Keratinocyte (primary cell): ENCODE results near the gene GNA14. TPM values are rescaled to one million over a fixed set of nuclear protein-coding genes. Genes with fewer than 3 reads are reported as not detected.
"Not testable (repeated sequence)": the region's sequence is repeated elsewhere in the genome, so short reads cannot be mapped to it uniquely, and the experiment has no call there.

Source experiments
- DNase-seq: peaks from one replicate; pipeline ENCODE4 v3.0.0-alpha.2; 2011; ENCODE audit warnings: low read depth, missing footprints, low spot score
- FAIRE-seq: peaks from 2 replicates; lab custom pipeline; 2011; peaks lifted over from hg19 to GRCh38; lab: Jason Lieb, UNC
- H2AFZ ChIP-seq: 2 replicates; pipeline ENCODE4 v1.6.0; 2012; ENCODE audit warnings: low read length, control low read depth, inconsistent platforms; ENCODE audit not compliant: control insufficient read depth
- H3K27ac ChIP-seq: 2 replicates; pipeline ENCODE4 v1.5.1; 2011; ENCODE audit warnings: low read length; ENCODE audit not compliant: control insufficient read depth, insufficient read depth
- H3K27me3 ChIP-seq: 3 replicates; pipeline ENCODE4 v1.6.0; 2011; ENCODE audit warnings: low read length; ENCODE audit not compliant: control insufficient read depth, insufficient read depth; ENCODE audit errors: extremely low read depth
- H3K36me3 ChIP-seq, 2 experiments: 2 replicates in 1 of 2; 3 replicates in 1 of 2; pipeline ENCODE4 v1.5.1; 2011; ENCODE audit warnings: low read length in 2 of 2, mild to moderate bottlenecking in 1 of 2; ENCODE audit not compliant: control insufficient read depth in 2 of 2, insufficient read depth in 2 of 2; ENCODE audit errors: extremely low read depth in 1 of 2
- H3K4me1 ChIP-seq: 3 replicates; pipeline ENCODE4 v1.5.1; 2011; ENCODE audit warnings: low read length; ENCODE audit not compliant: control insufficient read depth, insufficient read depth; ENCODE audit errors: extremely low read depth
- H3K4me2 ChIP-seq: 3 replicates; pipeline ENCODE4 v1.6.0; 2011; ENCODE audit warnings: low read depth, low read length; ENCODE audit not compliant: control insufficient read depth, insufficient read depth; ENCODE audit errors: extremely low read depth
- H3K4me3 ChIP-seq, 3 experiments: fragments of 200-600 bp in 1 of 3; sonication (generic) in 1 of 3; 2 replicates in 2 of 3; 3 replicates in 1 of 3; pipeline ENCODE4 v1.5.1; 2011 to 2016; ENCODE audit warnings: low read length in 3 of 3, mild to moderate bottlenecking in 3 of 3, control low read depth in 2 of 3, inconsistent platforms in 1 of 3, low read depth in 1 of 3, mixed read lengths in 1 of 3, mixed run types in 1 of 3, moderate library complexity in 1 of 3; ENCODE audit not compliant: control insufficient read depth in 2 of 3, insufficient read depth in 2 of 3; ENCODE audit errors: extremely low read depth in 1 of 3
- H3K79me2 ChIP-seq: 2 replicates; pipeline ENCODE4 v1.6.0; 2012; ENCODE audit warnings: low read length; ENCODE audit not compliant: control insufficient read depth, insufficient read depth
- H3K9ac ChIP-seq: 3 replicates; pipeline ENCODE4 v1.6.0; 2011; ENCODE audit warnings: low read length; ENCODE audit not compliant: control insufficient read depth, insufficient read depth; ENCODE audit errors: extremely low read depth
- H3K9me1 ChIP-seq: 3 replicates; pipeline ENCODE4 v1.6.0; 2011; ENCODE audit warnings: low read length; ENCODE audit not compliant: control insufficient read depth, insufficient read depth; ENCODE audit errors: extremely low read depth
- H3K9me3 ChIP-seq: 2 replicates; pipeline ENCODE4 v1.5.1; 2012; ENCODE audit warnings: low read depth, low read length; ENCODE audit not compliant: control insufficient read depth
- H4K20me1 ChIP-seq: 3 replicates; pipeline ENCODE4 v1.6.0; 2011; ENCODE audit warnings: low read length; ENCODE audit not compliant: control insufficient read depth, insufficient read depth; ENCODE audit errors: extremely low read depth
- CTCF ChIP-seq, 3 experiments: IDR thresholded peaks in 1 of 3; conservative IDR thresholded peaks in 1 of 3; optimal IDR thresholded peaks in 1 of 3; 2 replicates in 2 of 3; 3 replicates in 1 of 3; pipeline versions ENCODE3 to v1.5.1; 2011; ENCODE audit warnings: low read length in 3 of 3, mild to moderate bottlenecking in 3 of 3, moderate library complexity in 2 of 3, control low read depth in 1 of 3, inconsistent platforms in 1 of 3; ENCODE audit not compliant: insufficient read depth in 2 of 3; ENCODE audit errors: extremely low read depth in 1 of 3
- EZH2 ChIP-seq: IDR thresholded peaks from one replicate; pipeline ENCODE4 v1.6.1; 2012; ENCODE audit warnings: inconsistent platforms, mild to moderate bottlenecking, low read length, moderate library complexity
- dilution Hi-C: fragments of 300-500 bp; cut with MboI; formaldehyde crosslinking; loops from one replicate; pipeline ENCODE4 v1.7.0; 2020; ENCODE audit warnings: low sequenced_read_pairs; ENCODE audit not compliant: extremely low pct_ligation_motif_present
- polyA plus RNA-seq, 5 experiments: library from polyadenylated mRNA; depleted of rRNA in 3 of 5; stranded (reverse) in 3 of 5; stranded (forward) in 1 of 5; unstranded in 1 of 5; fragments of >200 nt; gene quantifications; 1 replicate in 1 of 5; 2 replicates in 3 of 5; 3 replicates in 1 of 5; pipeline versions ENCODE4 v1.2.1 to v1.2.3, GENCODE V29; 2011 to 2012; ENCODE audit warnings: missing spikeins in 2 of 5, low read depth in 1 of 5, low replicate concordance in 1 of 5

The GNA14 gene
- polyA plus RNA-seq, 1 donor (not counting 4 experiments of a cell fraction or from before 2014, with no cell fraction given), result not detected

- no peak for TF ChIP-seq EZH2
- no peak for TF ChIP-seq CTCF (optimal IDR thresholded peaks at IDR 0.05 in 1 of 3, IDR thresholded peaks at IDR 0.05 in 1 of 3, conservative IDR thresholded peaks at IDR 0.05 in 1 of 3; ENCODE audit: extremely low read depth in 1 of 3, insufficient read depth in 2 of 3, low read length in 3 of 3)
- Histone ChIP-seq H3K4me2 (no peak overlapping the region), H3K36me3 (no peaks in the 10 kb centered on the region), H3K27ac (no peak overlapping the region), H3K9me3 (no peaks in the 10 kb centered on the region), H3K27me3 (no peaks in the 10 kb centered on the region), H3K79me2 (no peaks in the 10 kb centered on the region), H3K9me1 (no peaks in the 10 kb centered on the region), H2AFZ (no peak overlapping the region), H4K20me1 (no peaks in the 10 kb centered on the region), H3K4me1 (peaks cover 9% of the 10 kb centered on the region), H3K4me3 (no peak overlapping the region), H3K9ac (no peak overlapping the region)
- no peak for DNase-seq
- dilution Hi-C loops, result no loop called here
- FAIRE-seq, result no peak
These were observed 200.5 kb downstream of the GNA14 start for GRCh38 chr9:77447646-77448045.

DNA sequence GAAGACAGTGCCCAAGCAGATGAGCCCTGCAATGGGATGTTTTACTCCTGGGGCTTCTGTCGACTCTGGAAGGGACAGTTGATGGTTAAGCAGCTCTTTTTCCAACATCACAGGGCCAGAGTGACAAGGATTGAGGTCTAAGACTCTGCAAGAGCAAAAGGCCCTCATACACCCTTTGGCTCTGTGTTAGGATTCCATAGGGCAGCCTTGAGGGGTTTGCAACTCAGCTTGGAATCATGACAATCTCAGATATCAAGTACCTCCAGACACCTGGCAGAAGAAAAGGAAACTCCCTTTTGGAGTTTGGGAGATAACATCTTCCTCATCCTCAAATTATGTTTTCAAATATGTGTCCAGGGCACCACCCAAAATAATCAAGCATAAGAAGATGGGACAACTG lies 205.7 kb downstream of the GNA14 start:
- FAIRE-seq, result no peak
- dilution Hi-C loops, result no loop called here

DNA sequence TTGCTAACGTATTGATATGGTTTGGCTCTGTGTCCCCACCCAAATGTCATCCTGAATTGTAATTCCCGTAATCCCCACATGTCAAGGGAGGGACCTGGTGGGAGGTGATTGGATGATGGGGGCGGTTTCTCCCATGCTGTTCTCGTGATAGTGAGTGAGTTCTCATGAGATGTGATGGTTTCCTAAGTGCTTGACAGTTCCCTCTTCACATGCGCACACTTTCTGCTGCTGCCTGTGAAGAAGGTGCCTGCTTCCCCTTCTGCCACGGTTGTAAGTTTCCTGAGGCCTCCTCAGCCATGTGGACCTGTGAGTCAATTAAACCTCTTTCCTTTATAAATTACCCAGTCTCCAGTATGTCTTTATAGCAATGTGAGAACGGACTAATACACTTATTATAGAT lies 207.0 kb downstream of the GNA14 start:
- H3K4me3 ChIP-seq, H3K4me1 ChIP-seq, DNase-seq, H3K79me2 ChIP-seq, H4K20me1 ChIP-seq, H3K4me2 ChIP-seq, dilution Hi-C loops, H3K9me1 ChIP-seq, H3K36me3 ChIP-seq, H3K9ac ChIP-seq, H3K27me3 ChIP-seq, H3K9me3 ChIP-seq, H3K27ac ChIP-seq, FAIRE-seq, H2AFZ ChIP-seq: not testable (repeated sequence)

More for the DNA sequence above, 205.7 kb downstream of the GNA14 start:
- no peak overlapping the region for H3K9ac ChIP-seq
- DNase-seq, result no peak
- H4K20me1 ChIP-seq, result no peaks in the 10 kb centered on the region
- no peaks in the 10 kb centered on the region for H3K27me3 ChIP-seq
- H3K4me1 ChIP-seq, result no peaks in the 10 kb centered on the region
- H3K27ac ChIP-seq, result no peak overlapping the region
- no peaks in the 10 kb centered on the region for H3K36me3 ChIP-seq
- no peak overlapping the region for H3K4me2 ChIP-seq
- H3K9me1 ChIP-seq, result no peaks in the 10 kb centered on the region
- H2AFZ ChIP-seq, result no peak overlapping the region
- H3K79me2 ChIP-seq, result no peaks in the 10 kb centered on the region
- H3K9me3 ChIP-seq, result no peaks in the 10 kb centered on the region
- H3K4me3 ChIP-seq, result no peak overlapping the region
- TF ChIP-seq CTCF (optimal IDR thresholded peaks at IDR 0.05 in 1 of 3, IDR thresholded peaks at IDR 0.05 in 1 of 3, conservative IDR thresholded peaks at IDR 0.05 in 1 of 3; ENCODE audit: extremely low read depth in 1 of 3, insufficient read depth in 2 of 3, low read length in 3 of 3) (no peak), EZH2 (no peak)
